GM12878 (cell line): Measurements from ENCODE around the gene SERPINB5. TPM values are rescaled to one million over a fixed set of nuclear protein-coding genes. Genes with fewer than 3 reads are reported as not detected.

Experiments
- ATAC-seq: fragments of 200-7000 bp; cut with Tn5 transposase; 3 replicates; pipeline ENCODE4 v1.9.1; 2020; ENCODE audit warnings: mild to moderate bottlenecking, moderate library complexity
- BruUV-seq: library from RNA; stranded (reverse); fragments of 400-500 nt; replicated peaks from 2 replicates; lab custom pipeline; 2021; lab: Mats Ljungman, UMichigan
- CTCF ChIA-PET: fragments of 300-600 bp; sonication (Branson Sonifier 250); formaldehyde crosslinking; extraction: SDS; loops from one replicate; lab custom pipeline; 2021; ENCODE audit warnings: inconsistent platforms; lab: Yijun Ruan, JAX
- POLR2A ChIA-PET: fragments of 350-600 bp; formaldehyde crosslinking; extraction: SDS; loops from one replicate; lab custom pipeline; 2021; ENCODE audit warnings: inconsistent platforms; lab: Charles Lee
- RAD21 ChIA-PET: fragments of 300-600 bp; sonication (Branson Sonifier 250); formaldehyde crosslinking; loops from one replicate; lab custom pipeline; 2023; ENCODE audit warnings: antibody characterized with exemption; ENCODE audit not compliant: unreplicated experiment; lab: Charles Lee
- SMC1A ChIA-PET: fragments of 300-600 bp; sonication (Branson Sonifier 250); formaldehyde crosslinking; loops from one replicate; lab custom pipeline; 2023; ENCODE audit not compliant: unreplicated experiment, uncharacterized antibody; lab: Charles Lee
- DNase-seq: peaks from one replicate; pipeline ENCODE4 v3.0.0-alpha.2; 2011; ENCODE audit warnings: low read depth, low spot score
- FAIRE-seq: peaks from 3 replicates; lab custom pipeline; 2011; peaks lifted over from hg19 to GRCh38; lab: Jason Lieb, UNC
- H2AFZ ChIP-seq: 2 replicates; pipeline ENCODE4 v1.6.0; 2011; ENCODE audit warnings: low read depth, low read length, control low read depth; ENCODE audit not compliant: control insufficient read depth
- H3K27ac ChIP-seq: 2 replicates; pipeline ENCODE4 v1.5.1; 2011; ENCODE audit warnings: control low read depth; ENCODE audit not compliant: control insufficient read depth, insufficient read depth
- H3K27me3 ChIP-seq, 2 experiments: replicated peaks in 1 of 2; 2 replicates each; pipeline versions ENCODE4 v1.6.0 to v1.6.1; 2011; ENCODE audit warnings: low read length in 1 of 2; ENCODE audit not compliant: control insufficient read depth in 2 of 2, insufficient read depth in 2 of 2
- H3K36me3 ChIP-seq, 2 experiments: 2 replicates each; pipeline ENCODE4 v1.5.1; 2011; ENCODE audit warnings: low read length in 1 of 2; ENCODE audit not compliant: control insufficient read depth in 2 of 2, insufficient read depth in 2 of 2
- H3K4me1 ChIP-seq: 2 replicates; pipeline ENCODE4 v1.6.1; 2011; ENCODE audit warnings: mild to moderate bottlenecking, low read length, moderate library complexity, mixed read lengths; ENCODE audit not compliant: control insufficient read depth, insufficient read depth
- H3K4me2 ChIP-seq: 2 replicates; pipeline ENCODE4 v1.6.0; 2011; ENCODE audit warnings: control low read depth; ENCODE audit not compliant: control insufficient read depth, insufficient read depth
- H3K4me3 ChIP-seq: fragments of 200-600 bp; sonication (generic); 2 replicates; pipeline ENCODE4 v1.5.1; 2016
- H3K79me2 ChIP-seq: 2 replicates; pipeline ENCODE4 v1.6.0; 2011; ENCODE audit warnings: low read length; ENCODE audit not compliant: control insufficient read depth, insufficient read depth
- H3K9ac ChIP-seq: 2 replicates; pipeline ENCODE4 v1.8.0; 2011; ENCODE audit warnings: low read length, control low read depth, mixed read lengths; ENCODE audit not compliant: control insufficient read depth, insufficient read depth
- H3K9me3 ChIP-seq: replicated peaks from 3 replicates; pipeline ENCODE4 v1.5.1; 2011; ENCODE audit warnings: mild to moderate bottlenecking, low read length; ENCODE audit not compliant: control insufficient read depth, insufficient read depth
- H4K20me1 ChIP-seq: 2 replicates; pipeline ENCODE4 v1.6.0; 2011; ENCODE audit not compliant: control insufficient read depth, insufficient read depth
- KAT2A ChIP-seq: conservative IDR thresholded peaks from 2 replicates; pipeline ENCODE4 v1.6.1; 2011; ENCODE audit warnings: low read depth, low read length; ENCODE audit not compliant: control insufficient read depth
- NFXL1 ChIP-seq: fragments of 450-650 bp; IDR thresholded peaks from 2 replicates; pipeline ENCODE4 v1.6.1; 2017; ENCODE audit warnings: antibody characterized with exemption, mild to moderate bottlenecking, borderline replicate concordance
- NFYB ChIP-seq: IDR thresholded peaks from 2 replicates; pipeline ENCODE4 v1.6.1; 2011; ENCODE audit warnings: low read depth, mild to moderate bottlenecking, low read length, improper control_type of control experiment, moderate library complexity; ENCODE audit not compliant: insufficient read depth
- SMAD5 ChIP-seq: IDR thresholded peaks from 2 replicates; pipeline ENCODE4 v1.6.1; 2016; ENCODE audit warnings: antibody characterized with exemption, low read depth
- ZBTB4 ChIP-seq: fragments of 450-650 bp; formaldehyde crosslinking; IDR thresholded peaks from 2 replicates; pipeline ENCODE4 v1.4.0; 2022; ENCODE audit warnings: mild to moderate bottlenecking, moderate library complexity
- WGBS: methylation state at CpG from one replicate; pipeline ENCODE4 v1.1.6; 2016; ENCODE audit warnings: low lambda C conversion rate; ENCODE audit not compliant: insufficient replicate concordance, insufficient coverage; ENCODE audit errors: missing lambda C conversion rate; 5-methylcytosine and 5-hydroxymethylcytosine counted together
- in situ Hi-C: fragments of 300-500 bp; cut with MboI; formaldehyde crosslinking; loops from 9 replicates; pipeline ENCODE4 v1.14.3; 2018; ENCODE audit warnings: mixed read lengths
- intact Hi-C: fragments of 100-400 bp; cut with micrococcal nuclease; formaldehyde crosslinking; loops from one replicate; pipeline ENCODE4 v1.14.2; 2022; ENCODE audit not compliant: unreplicated experiment
- polyA plus RNA-seq, 11 experiments: library from polyadenylated mRNA; depleted of rRNA in 4 of 11; unstranded in 6 of 11; stranded (reverse) in 5 of 11; fragments of >200 nt; fragmentation: Nextera tagmentation in 4 of 11; fragmentation: Illumina TruSeq in 1 of 11; extraction: Ambion mirVana in 4 of 11; extraction: Trizol in 1 of 11; gene quantifications; 1 replicate in 1 of 11; 2 replicates in 10 of 11; pipeline versions ENCODE4 v1.2.1 to v1.2.3, GENCODE V29; 2011 to 2016; ENCODE audit warnings: inconsistent platforms in 2 of 11, missing spikeins in 2 of 11, low read depth in 1 of 11
- total RNA-seq, 4 experiments: library from RNA; depleted of rRNA in 3 of 4; stranded (reverse); fragments of >200 nt in 3 of 4; fragmentation: Illumina TruSeq in 1 of 4; extraction: Trizol in 1 of 4; gene quantifications; 2 replicates each; pipeline versions ENCODE4 v1.2.1 to v1.2.3, GENCODE V29; 2013 to 2021
- TF ChIP-seq, protein P1 (sequence below): fragments of 450-650 bp; IDR thresholded peaks from 2 replicates; pipeline ENCODE4 v1.6.1; 2017; ENCODE audit warnings: borderline replicate concordance
- TF ChIP-seq, protein P2 (sequence below): IDR thresholded peaks from 2 replicates; pipeline ENCODE4 v1.6.1; 2011; ENCODE audit warnings: borderline replicate concordance, low read depth, mild to moderate bottlenecking, moderate library complexity, low read length; ENCODE audit not compliant: insufficient read depth, poor library complexity, severe bottlenecking

SERPINB5 gene
- total and polyA plus RNA-seq, 10 of the 15 experiments (the other 5 are each of a cell fraction or from before 2014, with no cell fraction given): 0.03 to 0.04 TPM; not detected in 8

- TF ChIP-seq, protein P1, sequence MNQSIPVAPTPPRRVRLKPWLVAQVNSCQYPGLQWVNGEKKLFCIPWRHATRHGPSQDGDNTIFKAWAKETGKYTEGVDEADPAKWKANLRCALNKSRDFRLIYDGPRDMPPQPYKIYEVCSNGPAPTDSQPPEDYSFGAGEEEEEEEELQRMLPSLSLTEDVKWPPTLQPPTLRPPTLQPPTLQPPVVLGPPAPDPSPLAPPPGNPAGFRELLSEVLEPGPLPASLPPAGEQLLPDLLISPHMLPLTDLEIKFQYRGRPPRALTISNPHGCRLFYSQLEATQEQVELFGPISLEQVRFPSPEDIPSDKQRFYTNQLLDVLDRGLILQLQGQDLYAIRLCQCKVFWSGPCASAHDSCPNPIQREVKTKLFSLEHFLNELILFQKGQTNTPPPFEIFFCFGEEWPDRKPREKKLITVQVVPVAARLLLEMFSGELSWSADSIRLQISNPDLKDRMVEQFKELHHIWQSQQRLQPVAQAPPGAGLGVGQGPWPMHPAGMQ: no peak
- no peak for TF ChIP-seq SMAD5
- TF ChIP-seq NFYB: no peak
- TF ChIP-seq, protein P2, sequence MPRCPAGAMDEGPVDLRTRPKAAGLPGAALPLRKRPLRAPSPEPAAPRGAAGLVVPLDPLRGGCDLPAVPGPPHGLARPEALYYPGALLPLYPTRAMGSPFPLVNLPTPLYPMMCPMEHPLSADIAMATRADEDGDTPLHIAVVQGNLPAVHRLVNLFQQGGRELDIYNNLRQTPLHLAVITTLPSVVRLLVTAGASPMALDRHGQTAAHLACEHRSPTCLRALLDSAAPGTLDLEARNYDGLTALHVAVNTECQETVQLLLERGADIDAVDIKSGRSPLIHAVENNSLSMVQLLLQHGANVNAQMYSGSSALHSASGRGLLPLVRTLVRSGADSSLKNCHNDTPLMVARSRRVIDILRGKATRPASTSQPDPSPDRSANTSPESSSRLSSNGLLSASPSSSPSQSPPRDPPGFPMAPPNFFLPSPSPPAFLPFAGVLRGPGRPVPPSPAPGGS: no peak
Measured at GRCh38 chr18:63431180-63431579, 45.6 kb upstream of the SERPINB5 start (continued).

DNA sequence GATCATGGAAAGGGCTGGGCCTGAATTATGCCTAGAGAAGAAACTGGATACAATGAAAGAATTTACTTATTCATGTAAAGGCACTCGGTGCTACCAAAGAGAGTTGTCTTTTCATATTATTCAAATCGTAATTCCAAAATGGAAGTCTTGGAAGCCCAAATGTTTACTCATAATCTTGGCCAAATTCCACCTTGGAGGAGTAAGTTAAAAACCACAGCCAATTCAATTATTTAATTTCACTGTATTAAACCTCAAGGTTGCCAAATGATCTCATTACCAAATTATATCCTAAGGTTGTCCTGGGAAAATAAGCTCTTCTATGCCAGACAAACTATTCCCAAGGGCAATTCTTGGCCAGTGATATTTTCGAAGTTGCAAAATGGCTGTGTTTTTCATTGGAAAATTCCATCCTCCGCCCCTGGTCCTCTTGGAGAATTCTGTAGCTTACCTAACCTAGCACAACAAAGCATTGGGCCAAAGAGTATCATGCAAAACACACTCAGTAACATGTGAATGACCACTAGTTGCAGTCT is 43.4 kb upstream of the SERPINB5 start:
- Histone ChIP-seq H3K4me3 (no peak overlapping the region), H3K27me3 (peaks cover 0 to 5% of the 10 kb centered on the region in 2 experiments; a peak in 1 of 4 replicates), H3K9me3 (no peaks in the 10 kb centered on the region), H3K27ac (no peak overlapping the region), H3K4me1 (no peaks in the 10 kb centered on the region), H3K79me2 (no peaks in the 10 kb centered on the region), H3K9ac (no peak overlapping the region), H4K20me1 (no peaks in the 10 kb centered on the region), H2AFZ (no peak overlapping the region), H3K4me2 (no peak overlapping the region), H3K36me3 (no peaks in the 10 kb centered on the region)
- ChIA-PET RAD21 (no interaction called here), CTCF (interaction anchor here (3.9 kb wide), 1 partner anchor 6 kb away, joined by 17 read pairs; no protein-coding TSS in a partner anchor), SMC1A (interaction anchor here (1.4 to 3.8 kb wide), 2 partner anchors 108 to 416 kb away, joined by 3 to 13 read pairs; no protein-coding TSS in a partner anchor), POLR2A (no interaction called here)
- FAIRE-seq (no peak), ATAC-seq (no peak), DNase-seq (no peak)
- TF ChIP-seq KAT2A (no peak), ZBTB4 (CRISPR knock-in tag) (no peak), NFXL1 (no peak)
- in situ Hi-C loops: no loop called here
- no TSS peak for BruUV-seq
- 28% methylated on average over 4 of the region's 4 CpGs for WGBS
- intact Hi-C loops: loop anchor here (5.0 to 10.0 kb wide), 2 partner anchors 81 to 719 kb away; partner anchors contain the start of gene PHLPP1
